ENCODE measurements around the gene TEK.

Gene TEK

DNA sequence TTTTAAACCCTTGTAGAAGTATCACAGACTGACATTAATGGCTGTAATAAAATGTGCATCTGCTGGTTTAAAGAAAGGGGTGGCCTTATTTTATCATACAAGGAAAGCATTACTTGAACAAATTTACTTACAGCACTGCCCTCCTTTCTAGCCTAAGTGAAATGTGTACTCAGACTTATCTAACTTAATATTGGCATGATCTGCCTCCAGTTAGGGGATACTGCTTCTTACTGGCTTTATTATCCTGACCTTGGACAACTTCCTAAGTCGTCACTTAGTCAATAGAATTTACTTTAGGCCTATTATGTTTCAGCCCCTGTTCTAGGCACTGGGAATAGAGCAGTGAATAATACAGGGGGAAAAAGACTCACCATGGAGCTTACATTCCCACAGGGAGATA is 79.4 kb downstream of the TEK start:
- H3K4me3 ChIP-seq (ENCODE audit: low read length) = no peak overlapping the region
- H3K9me3 ChIP-seq (ENCODE audit: insufficient read depth, low read length) = no peaks in the 10 kb centered on the region
- peaks cover 8% of the 10 kb centered on the region; the same call in 1 of the 2 replicates for H3K27me3 ChIP-seq (ENCODE audit: low read depth, low read length)
- no peak overlapping the region for H3K9ac ChIP-seq (ENCODE audit: low read length)
- H3K79me2 ChIP-seq (ENCODE audit: low read length) = no peaks in the 10 kb centered on the region
- H3K27ac ChIP-seq (ENCODE audit: low read length) = no peak overlapping the region
- H3K4me1 ChIP-seq (ENCODE audit: low read length) = no peaks in the 10 kb centered on the region
- no peaks in the 10 kb centered on the region for H3K36me3 ChIP-seq (replicated peaks; ENCODE audit: low read depth, low read length)
- TF ChIP-seq, protein P1, sequence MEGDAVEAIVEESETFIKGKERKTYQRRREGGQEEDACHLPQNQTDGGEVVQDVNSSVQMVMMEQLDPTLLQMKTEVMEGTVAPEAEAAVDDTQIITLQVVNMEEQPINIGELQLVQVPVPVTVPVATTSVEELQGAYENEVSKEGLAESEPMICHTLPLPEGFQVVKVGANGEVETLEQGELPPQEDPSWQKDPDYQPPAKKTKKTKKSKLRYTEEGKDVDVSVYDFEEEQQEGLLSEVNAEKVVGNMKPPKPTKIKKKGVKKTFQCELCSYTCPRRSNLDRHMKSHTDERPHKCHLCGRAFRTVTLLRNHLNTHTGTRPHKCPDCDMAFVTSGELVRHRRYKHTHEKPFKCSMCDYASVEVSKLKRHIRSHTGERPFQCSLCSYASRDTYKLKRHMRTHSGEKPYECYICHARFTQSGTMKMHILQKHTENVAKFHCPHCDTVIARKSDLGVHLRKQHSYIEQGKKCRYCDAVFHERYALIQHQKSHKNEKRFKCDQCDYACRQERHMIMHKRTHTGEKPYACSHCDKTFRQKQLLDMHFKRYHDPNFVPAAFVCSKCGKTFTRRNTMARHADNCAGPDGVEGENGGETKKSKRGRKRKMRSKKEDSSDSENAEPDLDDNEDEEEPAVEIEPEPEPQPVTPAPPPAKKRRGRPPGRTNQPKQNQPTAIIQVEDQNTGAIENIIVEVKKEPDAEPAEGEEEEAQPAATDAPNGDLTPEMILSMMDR (IDR thresholded peaks at IDR 0.05; ENCODE audit: low read depth, low read length) = no peak
- TF ChIP-seq EZH2phosphoT487 (IDR thresholded peaks at IDR 0.05; ENCODE audit: low read depth) = no peak
- H4K20me1 ChIP-seq (ENCODE audit: insufficient read depth, low read length) = no peaks in the 10 kb centered on the region
- no peak overlapping the region for H2AFZ ChIP-seq (ENCODE audit: low read depth, low read length)
- H3K4me2 ChIP-seq (ENCODE audit: low read length) = no peak overlapping the region

DNA sequence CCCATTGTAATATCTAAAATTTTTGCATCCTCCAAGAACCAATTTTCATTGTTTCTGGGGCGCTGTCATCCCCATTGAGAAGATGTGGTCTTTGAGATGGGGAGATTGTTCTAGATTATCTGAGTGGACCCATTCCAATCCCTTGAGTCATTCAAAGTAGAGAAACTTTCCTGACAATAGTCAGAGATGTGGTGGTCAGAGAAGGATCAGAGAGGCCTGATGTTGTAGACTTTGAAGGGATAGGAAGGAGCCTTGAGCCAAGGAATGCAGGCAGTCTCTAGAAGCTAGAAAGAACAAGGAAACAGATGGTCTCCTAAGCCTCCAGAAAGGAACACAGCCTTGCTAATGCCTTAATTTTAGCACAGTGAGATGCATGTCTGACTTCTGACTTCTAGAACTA is 80.4 kb downstream of the TEK start:
- TF ChIP-seq, protein P1 (IDR thresholded peaks at IDR 0.05; ENCODE audit: low read depth, low read length) = no peak
- TF ChIP-seq EZH2phosphoT487 (IDR thresholded peaks at IDR 0.05; ENCODE audit: low read depth) = no peak
- Histone ChIP-seq H3K4me1 (ENCODE audit: low read length) (peaks cover 4% of the 10 kb centered on the region), H3K4me2 (ENCODE audit: low read length) (no peak overlapping the region), H3K9me3 (ENCODE audit: insufficient read depth, low read length) (no peaks in the 10 kb centered on the region), H3K4me3 (ENCODE audit: low read length) (no peak overlapping the region), H3K27me3 (ENCODE audit: low read depth, low read length) (peaks cover 8% of the 10 kb centered on the region; the same call in 1 of the 2 replicates), H2AFZ (ENCODE audit: low read depth, low read length) (no peak overlapping the region), H4K20me1 (ENCODE audit: insufficient read depth, low read length) (no peaks in the 10 kb centered on the region), H3K9ac (ENCODE audit: low read length) (no peak overlapping the region), H3K79me2 (ENCODE audit: low read length) (no peaks in the 10 kb centered on the region), H3K36me3 (replicated peaks; ENCODE audit: low read depth, low read length) (no peaks in the 10 kb centered on the region), H3K27ac (ENCODE audit: low read length) (no peak overlapping the region)

DNA sequence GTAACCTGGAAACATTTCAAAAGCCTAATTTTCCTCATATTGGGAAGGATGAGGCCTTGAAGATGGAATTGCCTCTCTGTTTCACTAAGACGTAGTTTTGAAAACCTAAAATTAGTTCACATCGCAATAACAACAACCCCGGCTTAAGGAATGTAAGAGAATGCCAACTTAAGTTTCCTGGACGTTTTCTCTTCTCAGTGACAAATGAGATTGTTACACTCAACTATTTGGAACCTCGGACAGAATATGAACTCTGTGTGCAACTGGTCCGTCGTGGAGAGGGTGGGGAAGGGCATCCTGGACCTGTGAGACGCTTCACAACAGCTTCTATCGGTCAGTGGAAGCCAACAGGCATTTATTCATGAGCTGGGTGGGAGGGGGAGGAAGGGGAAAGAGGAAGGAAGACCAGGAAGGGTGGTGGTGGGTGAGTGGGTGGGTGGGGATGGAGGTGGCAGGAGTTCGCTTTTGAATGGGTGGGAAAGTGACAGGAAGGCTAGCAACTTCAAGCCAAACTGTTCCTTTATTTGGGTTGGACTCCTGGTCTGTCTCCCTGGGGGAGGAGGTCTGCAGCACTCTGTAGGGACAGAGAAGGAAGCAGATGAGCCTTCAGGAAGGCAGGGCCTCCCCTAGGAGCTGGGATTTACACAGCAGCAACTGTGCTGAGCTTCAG is 83.4 kb downstream of the TEK start:
- no peak overlapping the region for H3K27ac ChIP-seq (ENCODE audit: low read length)
- no peak for TF ChIP-seq EZH2phosphoT487 (IDR thresholded peaks at IDR 0.05; ENCODE audit: low read depth)
- TF ChIP-seq, protein P1 (IDR thresholded peaks at IDR 0.05; ENCODE audit: low read depth, low read length) = no peak
- H3K4me3 ChIP-seq (ENCODE audit: low read length) = no peak overlapping the region
- peaks cover 8% of the 10 kb centered on the region; the same call in 1 of the 2 replicates for H3K27me3 ChIP-seq (ENCODE audit: low read depth, low read length)
- H4K20me1 ChIP-seq (ENCODE audit: insufficient read depth, low read length) = no peaks in the 10 kb centered on the region
- H2AFZ ChIP-seq (ENCODE audit: low read depth, low read length) = no peak overlapping the region
- no peak overlapping the region for H3K4me2 ChIP-seq (ENCODE audit: low read length)
- H3K9me3 ChIP-seq (ENCODE audit: insufficient read depth, low read length) = no peaks in the 10 kb centered on the region
- no peak overlapping the region for H3K9ac ChIP-seq (ENCODE audit: low read length)
- no peaks in the 10 kb centered on the region for H3K79me2 ChIP-seq (ENCODE audit: low read length)
- peaks cover 11% of the 10 kb centered on the region for H3K4me1 ChIP-seq (ENCODE audit: low read length)
- no peaks in the 10 kb centered on the region for H3K36me3 ChIP-seq (replicated peaks; ENCODE audit: low read depth, low read length)

DNA sequence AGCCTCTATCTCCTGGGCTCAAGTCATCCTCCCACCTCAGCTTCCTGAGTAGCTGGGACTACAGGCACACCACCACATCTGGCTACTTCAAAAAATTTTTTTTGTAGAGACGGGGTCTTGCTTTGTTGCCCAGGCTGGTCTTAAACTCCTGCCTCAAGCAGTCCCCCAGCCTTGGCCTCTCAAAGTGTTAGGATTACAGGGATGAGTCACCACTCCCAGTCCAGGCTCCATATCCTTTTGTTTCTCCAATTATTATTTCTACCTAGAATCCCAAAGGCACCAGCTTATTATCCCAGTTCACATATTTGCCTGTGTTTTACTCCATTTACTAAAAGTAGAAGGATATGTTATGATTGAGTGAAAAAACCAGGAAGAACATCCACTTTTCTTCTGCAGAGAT is 84.9 kb downstream of the TEK start:
- no peaks in the 10 kb centered on the region for H3K9me3 ChIP-seq (ENCODE audit: insufficient read depth, low read length)
- TF ChIP-seq, protein P1 (IDR thresholded peaks at IDR 0.05; ENCODE audit: low read depth, low read length) = no peak
- no peak for TF ChIP-seq EZH2phosphoT487 (IDR thresholded peaks at IDR 0.05; ENCODE audit: low read depth)
- peaks cover 11% of the 10 kb centered on the region for H3K4me1 ChIP-seq (ENCODE audit: low read length)
- H3K36me3 ChIP-seq (replicated peaks; ENCODE audit: low read depth, low read length) = no peaks in the 10 kb centered on the region
- no peaks in the 10 kb centered on the region for H4K20me1 ChIP-seq (ENCODE audit: insufficient read depth, low read length)
- H3K4me2 ChIP-seq (ENCODE audit: low read length) = no peak overlapping the region
- H3K27me3 ChIP-seq (ENCODE audit: low read depth, low read length) = peaks cover 8% of the 10 kb centered on the region; the same call in 1 of the 2 replicates
- no peaks in the 10 kb centered on the region for H3K79me2 ChIP-seq (ENCODE audit: low read length)
- no peak overlapping the region for H2AFZ ChIP-seq (ENCODE audit: low read depth, low read length)
- H3K27ac ChIP-seq (ENCODE audit: low read length) = no peak overlapping the region
- H3K4me3 ChIP-seq (ENCODE audit: low read length) = no peak overlapping the region
- H3K9ac ChIP-seq (ENCODE audit: low read length) = no peak overlapping the region

Data from OCI-LY3 (cell line).